ENCODE data around the gene AKR1B15.

DNA sequence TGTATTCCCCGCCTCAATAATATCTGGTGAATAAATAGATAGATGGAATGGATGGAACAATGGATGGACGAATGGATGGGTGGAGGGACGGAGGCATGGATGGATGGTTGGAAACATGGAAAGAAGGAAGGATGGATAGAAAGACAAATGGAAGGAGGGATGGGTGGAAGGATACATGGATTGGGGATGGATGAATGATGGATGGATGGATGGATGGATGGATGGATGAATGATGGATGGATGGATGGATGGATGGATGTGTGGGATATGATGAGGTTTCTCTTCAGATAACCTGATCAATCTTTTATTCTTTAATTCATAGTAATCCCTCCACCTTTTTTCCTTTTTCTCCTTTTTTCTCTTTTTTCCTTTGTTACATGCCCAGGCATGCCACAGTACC, 3.0 kb upstream of the AKR1B15 start:
- TF ChIP-seq, protein P1, sequence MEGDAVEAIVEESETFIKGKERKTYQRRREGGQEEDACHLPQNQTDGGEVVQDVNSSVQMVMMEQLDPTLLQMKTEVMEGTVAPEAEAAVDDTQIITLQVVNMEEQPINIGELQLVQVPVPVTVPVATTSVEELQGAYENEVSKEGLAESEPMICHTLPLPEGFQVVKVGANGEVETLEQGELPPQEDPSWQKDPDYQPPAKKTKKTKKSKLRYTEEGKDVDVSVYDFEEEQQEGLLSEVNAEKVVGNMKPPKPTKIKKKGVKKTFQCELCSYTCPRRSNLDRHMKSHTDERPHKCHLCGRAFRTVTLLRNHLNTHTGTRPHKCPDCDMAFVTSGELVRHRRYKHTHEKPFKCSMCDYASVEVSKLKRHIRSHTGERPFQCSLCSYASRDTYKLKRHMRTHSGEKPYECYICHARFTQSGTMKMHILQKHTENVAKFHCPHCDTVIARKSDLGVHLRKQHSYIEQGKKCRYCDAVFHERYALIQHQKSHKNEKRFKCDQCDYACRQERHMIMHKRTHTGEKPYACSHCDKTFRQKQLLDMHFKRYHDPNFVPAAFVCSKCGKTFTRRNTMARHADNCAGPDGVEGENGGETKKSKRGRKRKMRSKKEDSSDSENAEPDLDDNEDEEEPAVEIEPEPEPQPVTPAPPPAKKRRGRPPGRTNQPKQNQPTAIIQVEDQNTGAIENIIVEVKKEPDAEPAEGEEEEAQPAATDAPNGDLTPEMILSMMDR (optimal IDR thresholded peaks at IDR 0.05 in 1 of 3, IDR thresholded peaks at IDR 0.05 in 1 of 3, conservative IDR thresholded peaks at IDR 0.05 in 1 of 3; ENCODE audit: extremely low read depth in 1 of 3, insufficient read depth in 2 of 3, low read length in 3 of 3): no peak
- TF ChIP-seq EZH2 (IDR thresholded peaks at IDR 0.05; ENCODE audit: low read length): no peak

Measured in keratinocyte (primary cell).